GM18499 (cell line): ENCODE measurements around the gene MAFG.
A peak's percentile ranks its signal among the peaks of the same experiment; 100 is the strongest.

Experiments used
- ATAC-seq: cut with Tn5 transposase; IDR thresholded peaks from one replicate; pipeline ENCODE4 v1.9.1; 2021; ENCODE audit warnings: moderate number of reproducible peaks; ENCODE audit not compliant: insufficient read depth, unreplicated experiment

MAFG gene

DNA sequence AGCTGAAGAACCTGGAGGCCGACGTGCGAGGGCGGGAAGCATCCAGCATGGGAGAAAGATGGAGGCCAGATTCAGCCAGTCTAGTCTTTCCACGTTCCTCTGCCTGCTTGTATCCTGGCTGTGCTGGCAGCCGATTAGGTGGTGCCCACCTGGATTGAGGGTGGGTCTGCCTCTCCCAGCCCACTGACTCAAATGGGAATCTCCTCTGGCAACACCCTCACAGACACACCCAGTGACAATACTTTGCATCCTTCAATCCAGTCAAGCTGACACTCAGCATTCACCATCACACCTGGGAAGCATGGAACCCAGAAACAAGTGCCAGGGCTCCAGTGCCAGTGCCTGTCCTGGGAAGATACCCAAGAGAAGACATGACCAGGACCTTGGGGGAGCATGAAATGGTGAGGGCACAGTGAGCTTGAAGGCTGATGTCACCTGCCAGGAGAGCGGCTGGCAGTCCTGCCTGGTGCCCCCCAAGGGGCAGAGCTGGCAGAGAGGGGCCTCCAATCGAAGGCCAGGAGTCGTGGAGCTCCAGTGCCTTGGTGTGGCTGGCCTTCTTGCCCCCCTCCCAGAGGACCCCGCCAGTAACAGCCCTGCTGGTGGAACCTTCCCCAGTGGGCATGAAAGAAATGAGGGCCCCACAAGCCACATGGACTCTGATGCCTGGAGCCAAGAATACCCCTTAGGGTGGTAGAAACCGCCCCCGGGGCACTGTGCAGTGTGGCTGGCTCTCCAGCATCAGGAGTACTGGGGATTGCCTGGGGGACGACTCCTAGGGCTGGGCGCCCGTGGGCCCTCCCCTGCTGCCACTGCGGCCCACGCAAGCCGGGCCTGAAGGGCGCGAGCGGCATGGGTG, 26.1 kb downstream of the MAFG start:
- ATAC-seq = no peak

DNA sequence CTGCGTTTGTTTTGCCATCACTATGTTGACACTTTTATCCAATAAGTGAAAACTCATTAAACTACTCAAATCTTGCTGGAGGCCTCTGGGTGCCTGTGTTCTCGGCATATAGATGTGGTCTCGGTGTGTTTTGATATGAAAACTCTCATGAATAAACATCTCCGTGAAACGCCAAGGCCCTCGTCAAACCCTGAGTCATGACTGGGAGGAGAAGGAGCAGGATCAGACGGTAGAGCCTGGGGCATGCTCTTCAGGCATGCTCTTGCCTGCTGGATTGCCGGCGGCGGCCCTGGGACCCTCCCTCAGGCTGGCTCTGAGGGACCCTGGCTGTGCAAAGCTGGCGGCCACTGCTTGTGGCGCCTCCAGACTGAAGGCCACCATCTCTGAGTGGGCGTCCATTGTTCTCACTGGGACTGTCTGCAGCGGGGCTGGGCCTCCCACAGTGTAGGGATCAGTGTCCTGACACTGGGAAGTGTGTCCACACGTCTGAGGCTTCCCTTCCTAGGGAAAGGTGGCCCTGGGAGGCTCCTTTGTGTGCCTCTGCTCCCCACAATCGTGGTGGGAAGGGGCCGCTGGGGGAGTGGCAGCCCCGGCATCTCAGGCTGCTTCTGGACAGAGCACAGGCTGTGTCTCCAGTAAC, 27.2 kb downstream of the MAFG start:
- ATAC-seq = no peak

DNA sequence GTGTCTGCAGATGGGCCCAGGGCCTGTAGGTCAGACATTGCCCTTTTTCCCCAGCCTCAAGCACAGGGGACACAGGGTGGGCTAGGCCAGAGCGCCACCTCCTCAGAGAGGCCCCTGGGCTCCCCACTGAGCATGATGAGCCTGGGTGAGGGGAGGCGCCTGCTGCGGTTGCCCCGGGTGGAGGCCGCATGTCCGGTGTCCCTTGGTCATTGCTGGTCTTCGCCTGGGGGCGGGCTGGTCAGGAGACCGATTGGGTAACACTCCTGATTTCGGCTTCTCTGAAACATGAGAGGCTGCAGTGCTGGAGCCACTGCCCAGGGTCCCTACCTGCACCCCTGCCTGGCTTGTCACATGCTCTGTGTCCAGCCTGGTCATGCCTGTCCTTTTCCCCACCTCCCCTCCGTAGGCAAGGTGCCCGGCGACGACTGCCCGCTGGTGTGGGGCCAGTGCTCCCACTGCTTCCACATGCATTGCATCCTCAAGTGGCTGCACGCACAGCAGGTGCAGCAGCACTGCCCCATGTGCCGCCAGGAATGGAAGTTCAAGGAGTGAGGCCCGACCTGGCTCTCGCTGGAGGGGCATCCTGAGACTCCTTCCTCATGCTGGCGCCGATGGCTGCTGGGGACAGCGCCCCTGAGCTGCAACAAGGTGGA, 27.9 kb downstream of the MAFG start:
- no peak for ATAC-seq

DNA sequence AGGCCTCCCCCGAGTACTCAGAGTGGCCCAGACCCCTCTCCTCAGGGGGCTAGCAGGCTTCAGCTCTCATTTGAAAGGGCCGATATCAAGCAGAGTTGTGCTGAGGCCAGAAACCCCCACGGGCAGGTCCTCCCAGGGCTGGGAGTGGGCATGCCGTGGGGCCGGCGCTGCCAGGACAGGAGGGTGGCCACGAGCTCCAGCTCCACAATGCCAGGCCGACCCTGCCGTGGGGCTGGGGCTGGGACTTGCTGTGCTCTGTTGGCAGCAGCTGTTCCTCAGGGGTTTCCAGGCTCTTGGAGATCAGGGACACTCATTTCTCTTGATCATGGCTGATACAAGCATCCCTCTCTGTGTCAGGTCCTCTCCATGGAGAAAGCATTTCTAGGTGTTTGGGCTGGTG, 28.6 kb downstream of the MAFG start:
- ATAC-seq = no peak

DNA sequence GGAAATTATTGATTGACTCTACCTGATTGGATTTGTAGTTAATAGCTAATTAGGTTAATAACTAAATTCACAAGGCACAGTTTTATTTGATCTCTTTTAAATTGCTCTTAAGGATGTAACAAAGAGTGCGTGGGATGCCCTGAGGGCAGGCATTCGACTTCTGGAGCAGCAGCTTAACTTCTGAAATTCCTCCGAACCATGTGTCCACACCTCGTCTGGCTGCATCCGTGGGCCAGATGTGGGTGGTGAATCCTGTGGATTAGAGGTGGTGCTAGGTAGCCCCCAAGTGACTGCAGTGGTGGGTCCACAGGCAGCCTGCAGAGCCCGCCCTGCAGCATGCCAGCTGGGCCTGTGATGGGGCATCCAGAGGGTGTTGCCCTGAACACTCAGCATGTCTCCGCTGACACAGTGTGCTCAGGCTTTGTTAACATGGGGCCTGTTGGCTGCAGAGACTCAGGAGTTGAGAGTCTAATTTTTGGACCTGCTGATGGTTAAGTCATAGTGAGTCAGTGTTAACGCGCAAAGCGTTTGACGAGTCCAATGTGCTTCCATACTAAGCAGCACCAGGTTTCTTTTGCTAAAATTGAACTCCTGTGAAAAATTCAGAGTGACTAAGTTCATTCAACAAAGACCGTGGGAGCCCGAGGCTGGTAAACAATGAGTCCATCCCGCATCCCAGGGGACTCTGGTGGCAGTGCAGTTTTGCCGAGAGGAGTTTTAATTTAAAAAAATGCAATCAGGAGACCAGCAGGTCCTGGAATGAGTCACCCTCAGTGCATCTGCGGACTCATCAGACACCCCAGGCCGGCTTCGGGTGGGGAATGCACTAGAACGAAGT, 29.3 kb downstream of the MAFG start:
- no peak for ATAC-seq

DNA sequence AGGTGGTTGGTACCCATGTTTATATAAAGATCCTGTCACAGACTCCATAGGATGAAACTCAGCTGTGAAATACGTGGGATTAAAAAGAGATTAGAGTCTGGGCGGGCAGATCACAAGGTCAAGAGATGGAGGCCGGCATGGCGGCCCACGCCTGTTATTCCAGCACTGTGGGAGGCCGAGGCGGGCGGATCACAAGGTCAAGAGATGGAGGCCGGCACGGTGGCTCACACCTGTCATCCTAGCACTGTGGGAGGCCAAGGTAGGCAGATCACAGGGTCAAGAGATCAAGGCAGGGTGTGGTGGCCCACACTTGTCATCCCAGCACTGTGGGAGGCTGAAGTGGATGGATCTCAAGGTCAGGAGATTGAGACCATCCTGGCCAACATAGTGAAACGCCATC, 32.1 kb downstream of the MAFG start:
- no peak for ATAC-seq

DNA sequence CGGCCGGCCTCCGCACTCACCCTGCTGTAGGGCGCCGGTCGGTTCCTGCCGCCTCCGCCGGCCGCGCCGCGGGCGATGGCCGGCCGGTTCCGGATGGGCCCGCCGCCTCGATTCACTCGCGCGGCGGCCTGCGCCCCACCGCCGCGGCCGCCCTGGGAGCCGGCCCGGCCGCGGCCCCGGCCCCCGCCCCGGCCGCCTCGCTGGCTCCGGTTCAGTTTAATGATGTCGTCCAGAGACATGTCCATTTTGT, 36.3 kb downstream of the MAFG start:
- ATAC-seq = peak; percentile 19

DNA sequence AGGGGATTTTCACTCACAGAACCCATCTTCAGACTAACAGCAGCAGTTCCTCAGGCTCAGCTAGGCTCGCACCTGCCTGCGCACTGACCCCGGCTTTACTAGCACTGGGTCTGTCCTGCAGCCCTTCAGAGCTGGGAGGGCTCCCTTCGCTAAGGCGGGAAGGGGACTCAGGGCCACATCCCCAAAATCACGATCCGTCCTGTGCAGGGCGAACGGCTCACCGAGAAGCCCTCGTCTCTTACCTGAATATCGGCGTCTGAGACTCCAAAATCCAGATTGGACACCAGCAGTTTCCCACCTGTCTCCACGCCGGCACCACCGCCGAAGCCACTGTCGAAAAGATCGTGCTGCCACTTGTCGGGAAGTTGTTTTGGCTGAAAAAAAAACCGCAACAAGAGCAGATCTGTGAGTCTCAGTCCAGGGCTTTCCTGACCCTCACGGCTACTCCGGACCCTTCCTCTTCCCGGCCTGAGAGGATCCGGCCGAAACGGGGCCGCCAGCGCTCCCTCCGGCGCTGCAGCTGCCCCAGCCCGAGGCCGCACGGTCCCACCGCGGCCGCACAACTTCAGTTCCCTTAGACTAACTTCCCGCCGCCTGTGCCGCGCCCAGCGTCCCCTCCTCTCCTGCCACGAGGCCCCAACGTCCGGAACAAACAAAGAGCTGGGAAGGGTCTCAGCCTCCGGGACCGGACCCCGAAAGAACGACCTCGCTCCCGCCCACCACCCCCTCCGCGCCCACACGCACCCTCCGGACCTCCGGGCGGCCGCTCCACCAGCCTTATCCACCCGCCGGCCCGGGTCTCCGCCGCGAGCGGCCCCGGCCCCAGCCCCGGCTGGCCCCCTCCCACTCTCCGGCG, 36.9 kb downstream of the MAFG start:
- no peak for ATAC-seq

DNA sequence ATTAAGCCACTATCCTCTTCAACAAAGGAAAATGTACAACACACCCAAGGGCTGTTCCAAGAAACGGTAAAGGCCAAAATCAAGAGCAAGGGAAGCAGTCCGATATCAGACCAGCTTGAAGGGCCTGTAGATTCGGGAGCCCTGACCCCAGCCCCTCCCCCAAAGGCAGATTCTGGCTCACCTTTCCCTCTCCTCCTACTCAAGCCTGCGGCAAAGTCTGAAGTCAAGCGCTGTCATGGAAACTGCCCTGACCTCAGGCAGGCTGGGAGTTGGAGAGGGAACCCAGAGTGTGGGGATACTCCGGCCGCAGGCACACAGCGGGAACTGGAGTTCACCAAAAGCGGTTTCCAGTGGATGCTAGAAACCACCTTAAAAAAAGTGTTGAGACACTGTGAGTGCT, 37.9 kb downstream of the MAFG start:
- no peak for ATAC-seq

DNA sequence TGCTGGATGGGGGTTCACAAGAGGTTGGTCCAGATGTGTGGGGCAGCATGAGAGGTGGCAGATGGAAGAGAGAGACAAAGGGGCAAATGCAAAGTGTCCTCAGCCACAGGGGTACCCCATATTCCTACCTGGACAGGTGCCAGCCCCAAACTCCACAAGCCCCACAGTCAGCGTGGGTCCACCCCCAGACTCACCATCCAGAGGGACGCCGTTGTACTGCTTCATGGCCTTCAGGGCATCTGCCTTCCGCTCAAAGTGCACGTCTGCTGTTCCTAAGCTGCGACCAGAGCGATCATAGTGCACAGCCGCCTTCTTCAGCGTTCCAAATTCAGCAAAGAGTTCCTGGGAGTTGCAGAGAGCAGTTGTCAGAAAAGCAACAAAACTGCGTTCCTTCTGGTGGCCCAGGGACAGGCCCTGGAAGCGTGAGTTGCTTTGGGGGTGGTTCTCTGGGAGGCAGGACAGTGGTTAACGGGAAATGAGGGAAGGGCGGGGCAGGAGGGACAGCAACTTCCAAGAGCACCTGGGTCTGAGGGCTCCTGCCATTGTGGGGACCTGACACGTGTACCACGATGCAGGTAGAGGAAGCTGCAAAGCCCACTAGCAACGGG, 38.4 kb downstream of the MAFG start:
- no peak for ATAC-seq

DNA sequence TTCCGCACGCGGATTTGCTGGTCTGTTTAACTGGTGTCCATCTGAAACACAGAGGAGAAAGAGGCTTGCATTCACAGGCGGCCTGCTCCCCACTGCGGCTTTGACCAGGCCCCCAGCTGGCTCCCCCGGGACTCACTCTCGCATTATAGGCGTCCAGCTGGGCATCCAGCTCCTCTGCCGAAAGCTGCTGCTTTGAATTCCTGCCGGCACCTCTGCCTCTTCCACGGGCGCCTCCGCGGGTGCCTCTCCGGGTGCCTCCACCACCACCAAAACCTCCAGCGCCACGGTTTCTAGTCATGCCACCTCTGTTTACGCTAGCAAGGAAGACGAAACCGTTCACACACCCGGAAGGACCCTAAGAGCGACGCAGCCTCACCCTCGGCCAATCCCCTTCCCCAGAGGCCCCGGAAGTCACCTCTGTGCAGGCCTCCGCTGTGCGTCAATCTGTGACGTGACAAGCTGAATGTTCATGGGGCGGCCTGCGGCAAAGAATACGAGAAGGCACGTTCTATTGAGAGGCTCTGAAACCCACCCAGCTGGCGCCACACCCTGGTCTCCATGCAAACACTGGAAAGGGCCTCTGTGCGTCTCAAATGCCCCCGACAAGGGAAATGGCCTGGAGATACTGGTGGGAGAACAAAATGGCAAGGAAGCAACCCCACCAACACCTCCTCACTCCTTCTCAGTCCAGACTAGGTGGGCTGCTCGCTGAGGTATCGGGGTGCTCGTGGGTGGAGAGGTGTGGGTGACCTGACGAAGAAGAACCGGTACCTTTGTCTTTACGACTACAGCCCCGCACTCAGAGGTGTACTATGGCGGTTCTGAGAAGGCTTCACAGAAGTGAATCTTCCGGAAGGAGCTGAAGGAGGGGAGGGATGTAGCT, 39.2 kb downstream of the MAFG start:
- ATAC-seq = no peak

DNA sequence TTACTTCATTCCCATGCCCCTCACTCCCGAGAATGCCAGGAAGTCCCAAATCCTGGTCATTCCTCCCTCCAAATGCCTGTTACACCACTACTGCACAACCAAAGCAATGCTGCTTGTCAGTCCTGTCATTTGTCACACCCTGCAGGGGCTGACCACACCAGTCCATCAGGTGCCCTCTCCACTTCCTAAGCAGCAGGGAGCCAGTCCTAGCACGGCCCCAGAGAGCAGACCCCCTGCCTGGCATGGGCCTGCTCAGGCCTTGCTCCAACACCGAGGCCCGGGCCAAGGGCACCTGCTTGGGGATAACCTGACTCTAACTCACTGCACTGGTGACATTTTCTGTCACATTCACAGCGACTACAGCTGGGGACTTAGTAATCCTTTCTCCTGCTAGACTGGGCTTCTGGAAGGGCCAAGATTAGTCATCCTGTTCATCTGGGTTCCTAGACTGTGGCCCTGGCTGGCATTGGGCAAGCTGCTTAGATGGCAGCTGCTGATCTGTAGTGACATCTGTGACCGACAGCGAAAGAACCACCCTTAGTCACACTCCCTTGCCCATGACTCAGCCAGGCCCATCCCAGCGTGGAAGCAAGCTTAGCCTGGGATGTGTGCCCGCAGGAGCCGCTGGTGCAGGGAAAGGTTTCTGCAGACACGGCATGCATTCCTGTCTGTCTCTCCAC, 41.5 kb downstream of the MAFG start:
- no peak for ATAC-seq

DNA sequence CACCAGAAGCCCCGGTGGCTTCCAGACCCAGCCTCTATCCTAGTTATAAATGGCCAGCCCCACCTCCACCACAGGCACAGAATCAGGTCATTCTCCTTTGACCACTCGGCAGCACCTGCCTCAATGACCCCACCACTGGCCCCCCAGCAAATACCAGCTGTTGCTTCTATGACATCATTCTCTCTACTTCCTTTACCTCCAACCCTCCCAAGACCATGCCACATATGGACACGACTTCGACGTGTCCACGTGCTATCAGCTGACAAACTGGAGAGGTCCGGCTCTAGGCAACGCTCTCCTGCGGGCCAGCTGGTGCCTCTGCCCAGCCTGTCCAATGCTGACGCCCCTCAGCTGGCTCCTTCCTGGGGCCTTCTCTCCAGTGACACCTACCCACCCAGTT, 42.1 kb downstream of the MAFG start:
- no peak for ATAC-seq

DNA sequence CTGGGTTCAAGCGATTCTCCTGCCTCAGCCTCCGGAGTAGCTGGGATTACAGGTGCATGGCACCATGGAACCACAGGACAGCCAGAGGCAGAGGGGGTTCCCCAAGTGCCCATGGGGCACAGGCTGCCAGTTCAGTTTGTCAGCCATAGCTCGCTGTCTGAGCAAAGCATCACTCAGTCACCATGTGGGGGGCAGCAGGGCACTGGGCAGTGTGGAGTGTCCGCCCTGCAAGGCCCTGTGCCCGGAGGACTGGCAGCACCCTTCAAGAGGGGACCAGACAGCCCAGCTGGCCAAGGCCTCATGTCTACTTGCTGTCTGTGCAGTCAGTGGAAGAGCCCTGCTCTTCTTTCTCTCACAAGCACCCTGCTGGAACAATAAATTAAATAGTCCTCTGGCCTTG, 42.6 kb downstream of the MAFG start:
- ATAC-seq = no peak

DNA sequence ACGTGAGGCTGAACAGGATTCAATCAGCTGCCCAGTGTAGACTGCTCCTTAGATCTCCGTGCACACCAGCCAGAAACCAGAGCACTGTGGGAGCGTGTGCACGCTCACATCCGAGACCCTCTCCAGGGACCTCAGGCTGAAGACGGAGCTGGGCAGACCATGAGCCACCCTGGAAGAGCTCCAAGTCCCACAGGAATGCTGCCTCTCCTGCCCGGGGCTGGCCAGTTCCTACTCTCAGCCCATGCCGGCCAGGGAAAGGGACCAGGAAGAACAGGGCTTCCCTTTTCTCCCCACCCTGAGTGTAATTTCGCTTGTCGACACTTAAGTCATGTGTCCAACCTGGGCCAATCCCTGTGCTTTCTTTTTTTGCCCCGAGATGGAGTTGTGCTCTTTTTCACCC, 43.0 kb downstream of the MAFG start:
- ATAC-seq = no peak

DNA sequence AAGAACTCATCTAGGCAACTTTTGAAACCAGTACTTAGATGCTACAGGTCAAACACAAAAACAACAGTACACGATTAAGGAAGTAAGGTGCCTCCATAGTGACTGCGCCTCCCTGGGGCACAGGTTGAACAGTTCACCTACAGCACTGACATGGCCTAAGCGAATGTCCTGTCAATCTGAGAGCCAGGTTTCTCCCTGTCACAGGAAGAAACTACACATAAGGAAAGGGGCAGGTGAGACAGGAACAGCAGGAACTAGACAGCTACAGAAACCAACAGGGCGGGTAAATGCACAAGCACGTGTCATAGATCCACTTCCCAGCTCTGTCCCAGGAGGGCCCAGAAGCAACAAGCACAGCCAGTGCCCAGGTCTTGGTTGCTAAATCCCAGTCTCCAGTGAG, 48.4 kb downstream of the MAFG start:
- ATAC-seq = no peak

DNA sequence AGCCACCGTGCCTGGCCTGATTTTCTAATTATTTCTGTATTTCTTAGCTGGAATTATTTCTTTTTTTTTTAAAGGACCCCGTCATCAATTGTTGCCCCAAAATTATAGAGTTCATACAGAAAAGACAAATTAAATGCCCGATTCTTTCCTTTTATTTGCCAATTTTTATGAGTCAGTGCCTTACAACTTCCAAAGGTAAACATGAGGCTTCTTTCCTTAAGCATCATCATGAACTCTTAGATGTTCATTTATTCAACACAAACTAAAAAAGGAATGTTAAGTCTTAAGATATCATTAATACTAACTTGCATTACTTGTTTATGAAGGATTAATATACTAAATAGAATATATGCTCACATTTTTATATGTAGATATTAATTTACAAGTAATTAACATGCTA, 49.2 kb downstream of the MAFG start:
- no peak for ATAC-seq

DNA sequence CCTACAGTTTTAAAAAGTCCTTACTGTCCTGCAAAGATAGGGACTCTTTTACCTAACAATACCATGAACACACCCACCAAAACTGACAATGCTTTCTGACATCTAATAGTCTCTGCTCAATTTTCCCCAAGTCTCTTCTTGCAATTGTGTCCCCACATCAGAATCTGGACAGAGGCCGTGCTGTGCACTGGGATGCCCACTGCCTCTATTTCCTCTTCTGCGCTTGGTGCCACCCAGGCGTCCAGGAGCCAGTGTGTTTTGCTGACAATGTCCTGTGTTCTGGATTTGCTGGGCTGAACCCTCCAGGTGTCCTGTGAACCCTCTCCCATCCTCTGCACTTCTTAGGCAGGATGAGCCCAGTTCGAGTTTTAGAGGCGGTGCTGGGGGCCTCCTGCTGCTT, 50.0 kb downstream of the MAFG start:
- no peak for ATAC-seq
